ENCODE data around the gene ADAMTS2.

DNA sequence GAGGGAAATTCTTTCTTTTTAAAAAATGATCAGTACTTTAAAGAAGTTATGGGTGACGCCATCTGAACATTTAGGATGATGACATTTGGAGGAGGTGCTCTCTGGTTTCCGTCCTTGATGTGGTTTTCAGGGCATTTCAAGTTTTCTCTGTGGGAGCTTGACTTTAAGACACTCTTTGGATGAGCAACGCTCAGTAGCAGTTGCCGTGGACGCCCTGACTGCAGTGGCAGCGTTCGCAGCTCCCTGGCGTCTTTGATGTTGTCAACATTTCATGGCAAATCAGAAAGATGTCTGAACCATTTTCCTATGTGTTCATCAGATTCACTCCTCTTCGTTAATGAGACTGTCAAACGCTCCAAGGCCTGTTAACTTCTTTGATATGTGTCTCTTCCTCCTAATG lies 199.0 kb downstream of the ADAMTS2 start:
- TF ChIP-seq EZH2 (IDR thresholded peaks at IDR 0.05; ENCODE audit: insufficient read depth, poor library complexity, severe bottlenecking) (no peak), EZH2phosphoT487 (IDR thresholded peaks at IDR 0.05; ENCODE audit: insufficient read depth, low read depth) (no peak)
